ENCODE results near the gene CCNI.
"Not testable (repeated sequence)": the region's sequence is repeated elsewhere in the genome, so short reads cannot be mapped to it uniquely, and the experiment has no call there.

The CCNI gene

GRCh38 chr4:77082886-77083608 lies 7.3 kb upstream of the CCNI start:
- DNase-seq (ENCODE audit: low read depth in 2 of 2), result no peak

DNA sequence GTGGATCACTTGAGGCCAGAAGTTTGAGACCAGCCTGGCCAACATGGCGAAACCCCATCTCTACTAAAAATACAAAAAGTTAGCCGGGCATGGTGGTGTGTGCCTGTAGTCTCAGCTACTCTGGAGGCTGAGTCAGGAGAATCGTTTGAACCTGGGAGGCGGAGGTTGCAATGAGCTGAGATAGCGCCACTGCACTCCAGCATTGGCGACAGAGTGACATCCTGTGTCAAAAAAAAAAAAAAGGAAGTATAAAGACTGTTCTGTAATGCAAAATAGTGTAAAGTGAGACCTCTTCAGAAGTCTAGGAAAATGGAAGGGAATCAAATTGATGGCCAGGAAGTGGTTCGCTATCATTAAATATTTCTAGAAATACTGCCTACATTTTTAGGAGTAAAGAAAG lies 5.0 kb upstream of the CCNI start:
- DNase-seq (ENCODE audit: low read depth in 2 of 2), result not testable (repeated sequence)

GRCh38 chr4:77079281-77079680 lies 3.5 kb upstream of the CCNI start:
- DNase-seq (ENCODE audit: low read depth in 2 of 2), result no peak

DNA sequence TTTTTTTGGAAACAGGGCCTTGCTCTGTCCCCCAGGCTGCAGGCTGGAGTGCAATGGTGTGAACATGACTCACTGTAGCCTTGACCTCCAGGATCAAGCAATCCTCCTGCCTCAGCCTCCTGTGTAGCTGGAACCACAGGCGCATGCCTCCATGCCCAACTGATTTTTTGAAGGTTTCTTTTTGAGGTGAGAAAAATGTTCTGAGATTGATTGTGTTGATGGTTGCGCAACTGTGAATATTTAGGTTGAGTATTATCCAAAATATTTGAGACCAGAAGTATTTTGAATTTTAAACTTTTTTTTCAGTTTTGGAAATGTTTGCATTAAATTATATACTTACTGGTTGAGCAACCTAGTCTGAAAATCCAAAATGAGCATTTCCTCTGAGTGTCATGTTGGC lies 2.6 kb upstream of the CCNI start:
- DNase-seq (ENCODE audit: low read depth in 2 of 2), result no peak

GRCh38 chr4:77076889-77077635 lies 1.3 kb upstream of the CCNI start:
- DNase-seq (ENCODE audit: low read depth in 2 of 2), result no peak

DNA sequence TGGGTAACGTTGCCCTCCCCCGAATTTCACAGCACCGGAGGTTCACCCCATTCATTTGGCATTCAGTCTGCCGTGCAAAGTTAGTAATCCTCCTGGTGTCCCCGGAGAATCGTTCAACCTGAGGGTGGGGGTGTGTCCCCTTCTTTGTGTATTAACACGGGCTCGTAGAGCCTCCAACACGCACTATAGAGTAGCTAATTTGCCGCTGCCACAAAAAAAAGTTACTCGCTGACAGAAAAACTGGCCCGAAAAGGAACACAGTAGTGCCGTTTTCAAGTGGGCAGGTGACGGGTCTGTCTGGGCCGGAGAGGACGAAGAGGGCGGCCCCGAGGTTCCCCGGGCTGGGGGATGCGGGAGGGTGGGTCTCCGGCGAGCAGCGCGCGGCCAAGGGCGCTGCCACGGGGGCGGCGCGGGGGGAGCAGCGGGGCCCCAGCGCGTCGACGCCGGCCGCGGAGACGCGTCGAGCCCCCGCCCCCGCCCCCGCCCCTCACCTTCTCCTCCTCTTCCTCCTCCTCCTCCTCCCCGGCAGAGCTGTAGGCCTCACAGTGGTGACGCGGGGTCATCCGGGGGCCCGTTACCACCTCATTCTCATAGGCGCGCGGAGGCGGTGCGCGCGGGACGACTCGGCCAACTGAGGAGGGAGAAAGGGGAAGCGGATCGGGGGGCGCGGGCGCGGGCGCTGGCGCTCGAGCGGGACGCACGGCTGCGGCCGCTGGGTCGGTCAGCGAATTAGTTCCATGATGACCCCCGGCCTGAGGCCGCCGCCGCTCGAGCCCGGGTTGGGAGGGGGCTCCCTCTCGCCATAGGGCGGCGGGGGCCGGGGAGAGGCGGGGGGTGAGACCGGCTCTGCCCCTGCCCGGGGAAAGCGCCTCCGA lies 571 bp downstream of the CCNI start:
- DNase-seq (ENCODE audit: low read depth in 2 of 2), result peak; percentile 52 to 70

DNA sequence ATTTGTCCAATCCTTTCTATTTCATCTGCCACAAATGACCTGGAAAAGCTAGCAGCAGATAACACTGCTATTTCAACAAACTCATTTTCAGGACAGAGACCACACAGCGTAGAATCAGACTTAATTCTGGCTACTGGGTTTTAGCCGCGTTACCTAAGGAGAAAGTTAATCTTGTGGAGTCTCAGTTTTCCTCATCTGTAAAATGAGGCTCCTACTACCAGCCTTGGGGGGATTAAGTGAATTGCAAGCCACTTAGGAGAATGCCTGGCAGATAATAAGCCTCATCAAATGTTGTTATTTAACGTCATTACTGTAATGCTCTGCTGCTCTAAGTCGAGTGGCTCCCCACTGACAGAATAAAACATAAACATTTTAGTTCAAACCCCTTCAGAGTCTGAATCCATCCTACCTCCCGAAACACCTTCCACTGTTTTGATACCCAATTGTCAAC lies 1.4 kb downstream of the CCNI start:
- DNase-seq (ENCODE audit: low read depth in 2 of 2), result no peak

DNA sequence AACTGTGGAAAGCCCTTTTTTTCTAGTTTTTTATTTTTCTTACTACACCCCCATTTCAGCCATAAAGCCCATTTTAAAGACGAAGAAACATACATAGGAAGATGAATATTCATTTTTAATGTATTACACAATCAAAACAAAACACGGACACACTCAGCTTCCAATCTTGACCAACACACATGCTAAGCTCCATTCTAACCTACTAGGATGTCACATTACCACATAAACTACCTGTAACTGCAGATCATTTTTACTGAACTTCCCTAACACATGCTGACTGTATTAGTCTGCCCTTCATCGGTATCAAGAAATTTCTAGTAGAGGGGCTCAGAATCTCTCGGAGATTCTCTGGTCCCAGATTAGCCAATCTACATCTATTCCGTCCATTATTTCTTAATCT lies 1.8 kb downstream of the CCNI start:
- DNase-seq (ENCODE audit: low read depth in 2 of 2), result no peak

- DNase-seq (ENCODE audit: low read depth in 2 of 2), result no peak
These were observed 2.5 kb downstream of the CCNI start for GRCh38 chr4:77073106-77073809.

- no peak for DNase-seq (ENCODE audit: low read depth in 2 of 2)
These were observed 3.5 kb downstream of the CCNI start for GRCh38 chr4:77072195-77072753.

- not testable (repeated sequence) for DNase-seq (ENCODE audit: low read depth in 2 of 2)
These were observed 6.3 kb downstream of the CCNI start for GRCh38 chr4:77069514-77069913.

DNA sequence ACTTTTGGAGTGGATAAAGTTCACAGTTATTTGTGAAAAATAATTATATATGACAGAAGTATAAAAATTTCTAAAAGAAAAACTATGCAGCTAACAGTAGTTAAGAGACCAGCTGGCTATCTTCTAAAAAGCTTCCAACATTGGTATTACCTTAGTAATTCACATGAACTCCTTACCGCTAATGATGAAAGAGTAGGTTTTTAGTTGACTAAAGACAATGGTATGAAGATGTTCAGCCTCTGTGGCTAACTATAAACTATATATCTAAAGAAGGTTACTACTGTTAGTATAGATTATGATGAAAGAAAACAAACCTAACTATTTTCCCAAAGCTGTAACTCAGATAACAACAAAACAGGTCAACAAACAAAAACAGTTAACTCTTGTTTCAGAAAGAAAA lies 10.4 kb downstream of the CCNI start:
- DNase-seq (ENCODE audit: low read depth in 2 of 2), result no peak

DNA sequence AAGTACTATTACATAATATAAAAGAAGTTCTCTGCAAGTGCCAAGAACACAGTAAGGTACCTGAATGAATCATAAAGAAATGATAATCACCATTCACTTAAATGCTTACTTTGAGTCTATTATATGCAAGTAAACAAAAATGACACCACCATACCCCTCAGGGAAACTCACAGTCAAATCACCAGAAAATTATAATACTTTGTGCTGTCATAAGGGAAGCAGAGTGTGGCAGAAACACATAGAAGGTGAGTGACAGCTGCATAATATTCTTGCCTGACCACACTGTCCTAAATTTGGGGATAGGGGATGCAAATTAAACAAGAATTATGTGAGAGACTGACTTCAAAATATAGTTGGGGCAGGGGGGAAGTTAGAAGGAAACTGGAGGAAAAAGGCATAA lies 12.9 kb downstream of the CCNI start:
- no peak for DNase-seq (ENCODE audit: low read depth in 2 of 2)

GRCh38 chr4:77052352-77052751 lies 23.4 kb downstream of the CCNI start:
- peak; percentile 28 to 60 for DNase-seq (ENCODE audit: low read depth in 2 of 2)

DNA sequence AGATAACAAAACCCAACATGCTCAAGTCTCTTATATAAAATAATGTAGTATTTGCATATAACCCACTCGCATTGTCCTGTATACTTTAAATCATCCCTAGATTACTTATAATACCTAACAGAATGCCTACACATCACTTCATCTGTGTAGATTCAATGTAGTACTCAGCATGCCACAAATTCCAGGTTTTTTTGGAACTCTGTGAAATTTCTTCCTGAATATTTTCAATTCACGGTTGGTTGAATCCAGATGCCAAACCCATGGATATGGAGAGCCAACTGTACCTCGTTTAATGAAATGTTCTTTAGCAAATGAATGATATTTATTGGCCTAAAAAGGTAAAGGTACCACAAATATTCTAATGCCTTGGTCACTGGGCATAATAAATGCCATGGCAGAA lies 24.8 kb downstream of the CCNI start:
- DNase-seq (ENCODE audit: low read depth in 2 of 2), result no peak

GRCh38 chr4:77047037-77047436 lies 28.8 kb downstream of the CCNI start:
- DNase-seq (ENCODE audit: low read depth in 2 of 2), result no peak

DNA sequence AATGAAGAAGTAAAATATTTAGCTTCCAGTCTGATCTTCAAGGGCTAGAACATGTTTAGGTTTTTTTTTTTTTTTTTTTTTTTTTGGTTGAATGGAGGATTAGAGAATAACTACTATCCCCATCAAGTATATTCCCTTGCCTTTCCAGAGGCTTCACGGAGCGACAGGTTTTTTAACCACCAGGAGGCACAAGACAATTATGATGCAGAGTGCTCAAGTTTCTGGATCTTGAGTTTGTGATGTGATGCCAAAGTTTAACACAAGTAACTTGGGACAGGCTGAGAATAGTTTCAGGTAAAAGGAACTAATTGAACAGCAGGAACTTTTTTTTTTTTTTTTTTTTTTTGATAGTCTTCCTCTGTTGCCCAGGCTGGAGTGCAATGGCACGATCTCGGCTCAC lies 30.3 kb downstream of the CCNI start:
- DNase-seq (ENCODE audit: low read depth in 2 of 2), result no peak

DNA sequence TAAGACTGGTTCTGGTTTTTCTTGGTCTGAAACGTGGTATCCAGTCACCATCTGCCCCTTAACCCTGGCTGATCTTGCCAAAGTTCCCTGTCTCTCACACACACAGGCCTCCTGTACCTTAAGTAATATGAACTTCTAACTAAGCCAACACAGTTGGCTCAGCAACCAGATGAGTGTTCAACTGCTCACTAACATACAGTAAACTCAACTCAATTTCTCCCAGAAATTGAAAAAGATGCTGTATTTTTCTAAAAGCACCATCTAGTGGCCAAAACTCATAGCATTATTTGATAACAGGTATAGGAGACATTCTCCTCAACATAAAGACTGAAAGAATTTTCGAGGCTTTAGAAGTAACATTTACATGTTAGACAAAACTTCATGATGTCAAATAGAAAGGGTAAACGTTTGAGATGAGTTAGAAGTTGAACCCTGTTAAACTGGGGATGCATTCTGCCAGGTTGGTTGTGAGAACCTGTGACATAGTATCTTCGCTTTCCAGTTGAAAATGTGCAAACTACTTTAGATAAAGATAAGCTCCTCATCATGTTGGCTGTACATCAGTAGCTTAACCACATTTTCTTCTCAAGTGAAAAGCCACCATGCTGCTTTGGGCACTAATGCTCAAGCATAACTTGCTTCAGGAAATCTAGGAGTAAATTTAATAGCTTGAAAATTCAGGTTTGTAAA lies 31.2 kb downstream of the CCNI start:
- DNase-seq (ENCODE audit: low read depth in 2 of 2), result no peak

DNA sequence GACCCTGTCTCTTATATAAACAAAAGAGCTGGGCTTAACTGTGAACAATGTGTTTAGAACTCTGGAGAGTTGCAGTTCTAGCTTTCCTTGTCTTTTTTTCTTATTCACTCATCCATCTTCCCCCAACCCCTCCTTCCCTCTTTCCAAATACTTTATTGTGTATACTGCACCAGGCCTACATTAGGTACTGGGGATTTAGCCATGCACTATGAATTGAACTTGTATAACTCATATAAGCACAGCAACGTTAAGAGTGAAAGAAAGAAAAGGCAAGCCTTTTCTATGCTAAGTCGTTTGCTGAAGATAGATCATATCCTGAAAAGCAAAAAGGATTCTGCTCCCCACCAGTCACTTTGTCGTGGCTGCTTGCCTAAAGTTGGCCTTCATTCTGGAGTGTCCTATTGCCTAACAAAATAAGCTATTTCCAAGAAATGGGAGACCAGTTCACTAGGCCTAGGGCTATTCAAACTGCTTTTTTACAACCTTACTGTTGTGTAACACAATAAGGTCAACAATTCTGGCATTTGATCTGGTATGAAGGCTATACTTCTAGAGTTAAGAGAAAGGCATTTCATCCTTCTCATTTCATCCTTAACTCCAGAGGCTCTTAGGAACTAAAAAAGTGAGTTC lies 32.2 kb downstream of the CCNI start:
- no peak for DNase-seq (ENCODE audit: low read depth in 2 of 2)
